Thyroid gland (tissue), 4 donors: Measurements from ENCODE around the gene HSPA4. TPM values are rescaled to one million over a fixed set of nuclear protein-coding genes. Genes with fewer than 3 reads are reported as not detected.
A peak's percentile ranks its signal among the peaks of the same experiment; 100 is the strongest.

Experiments
- DNase-seq, 2 donors: peaks; one replicate each; pipeline ENCODE4 v3.0.0-alpha.2; 2019
- H3K27ac ChIP-seq, 3 donors: fragments of 200-600 bp; sonication (generic); 1 replicate in 2 of 3; 2 replicates in 1 of 3; pipeline ENCODE4 v1.5.1; 2016 to 2019; ENCODE audit warnings: mild to moderate bottlenecking in 1 of 3, moderate library complexity in 1 of 3
- H3K27me3 ChIP-seq: fragments of 200-600 bp; sonication (generic); one replicate; pipeline ENCODE4 v1.5.1; 2019
- H3K36me3 ChIP-seq, 2 donors: fragments of 200-600 bp; sonication (generic); one replicate each; pipeline ENCODE4 v1.5.1; 2016 to 2019
- H3K4me1 ChIP-seq, 2 donors: fragments of 200-600 bp; sonication (generic); one replicate each; pipeline ENCODE4 v1.5.1; 2017 to 2019
- H3K4me3 ChIP-seq, 3 donors: fragments of 200-600 bp; sonication (generic); replicated peaks in 1 of 3; 1 replicate in 2 of 3; 2 replicates in 1 of 3; pipeline ENCODE4 v1.5.1; 2016; ENCODE audit warnings: mild to moderate bottlenecking in 1 of 3
- H3K9me3 ChIP-seq: fragments of 200-600 bp; sonication (generic); one replicate; pipeline ENCODE4 v1.5.1; 2017
- POLR2A ChIP-seq, 2 donors: fragments of 450-650 bp; IDR thresholded peaks; one replicate each; pipeline ENCODE4 v1.6.1; 2017; ENCODE audit warnings: antibody characterized with exemption in 2 of 2, mild to moderate bottlenecking in 2 of 2, moderate library complexity in 1 of 2
- WGBS, 2 donors: methylation state at CpG; one replicate each; pipeline ENCODE4 v1.1.5; 2017; 5-methylcytosine and 5-hydroxymethylcytosine counted together
- intact Hi-C: fragments of 100-400 bp; cut with DNase I; formaldehyde crosslinking; loops from one replicate; pipeline ENCODE4 v1.15.1; 2023
- total RNA-seq, 4 donors: library from RNA; depleted of rRNA; stranded (reverse); fragments of >200 nt; gene quantifications; one replicate each; pipeline ENCODE4 v1.2.3, GENCODE V29; 2016
- TF ChIP-seq, protein P1 (sequence below), 6 experiments: fragments of 200-600 bp in 3 of 6; fragments of 450-650 bp in 3 of 6; sonication (generic) in 3 of 6; IDR thresholded peaks; one replicate each; pipeline ENCODE4 v1.5.1; 2016 to 2019; ENCODE audit warnings: antibody characterized with exemption in 6 of 6, mild to moderate bottlenecking in 2 of 6, inconsistent platforms in 1 of 6, moderate library complexity in 1 of 6

Gene HSPA4
- total RNA-seq, 4 donors from 2014 or later = 49.9 to 72.0 (median 70.5) TPM

DNA sequence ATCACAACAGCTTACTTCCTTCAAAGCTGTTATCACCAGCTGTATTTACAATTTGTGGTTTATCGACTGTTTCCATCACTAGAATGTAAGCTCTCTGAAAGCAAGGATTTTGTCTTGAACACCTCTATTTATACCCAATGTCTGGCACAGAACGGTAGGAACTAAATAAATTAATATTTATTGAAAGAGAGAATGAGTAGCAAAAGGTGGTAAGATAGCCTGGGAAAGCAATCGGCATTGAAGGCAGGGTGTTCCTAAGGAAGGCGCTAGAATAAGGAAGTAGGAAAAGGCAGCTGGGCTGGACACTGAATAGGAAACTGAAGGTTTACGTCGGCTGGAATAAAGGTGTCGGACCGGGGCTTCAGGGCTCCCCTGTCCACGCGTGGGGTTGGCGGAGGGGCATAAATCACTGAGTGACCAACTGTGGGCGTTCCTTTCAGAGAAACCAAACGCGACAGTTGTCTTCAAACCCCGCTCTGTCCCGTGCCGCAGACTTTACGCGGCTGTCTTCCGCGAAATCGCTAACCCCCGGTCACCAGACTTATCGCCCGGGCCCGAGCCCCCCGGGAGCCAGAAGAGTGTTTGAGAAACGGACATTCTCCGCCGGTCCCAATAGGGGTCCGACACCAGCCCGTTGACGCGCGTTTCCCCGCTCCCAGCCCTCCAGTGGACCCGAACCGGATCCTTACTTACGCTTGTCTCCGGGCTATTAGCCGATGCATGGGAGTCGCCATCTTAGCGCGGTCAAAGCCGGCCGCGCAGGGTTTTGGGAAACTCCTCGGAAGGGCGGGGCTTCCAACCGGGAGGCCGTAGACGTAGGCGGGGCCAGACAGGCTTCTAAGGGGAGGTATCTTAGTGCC is 25.8 kb upstream of the HSPA4 start, which contains the start of gene ZCCHC10:
TSS of gene ZCCHC10 (minus strand) at position 746 of the 860 bp plus-strand sequence. CDS start at position 734, 12 bp downstream.
- 2% methylated on average over 25 to 28 of the region's 53 CpGs for WGBS, 2 donors
- intact Hi-C loops = loop anchor here (10.0 kb wide), 1 partner anchor 61 kb away; the partner anchor contains the start of gene AFF4
- peaks cover 3 to 5% of the 10 kb centered on the region in 2 donors for H3K4me1 ChIP-seq

DNA sequence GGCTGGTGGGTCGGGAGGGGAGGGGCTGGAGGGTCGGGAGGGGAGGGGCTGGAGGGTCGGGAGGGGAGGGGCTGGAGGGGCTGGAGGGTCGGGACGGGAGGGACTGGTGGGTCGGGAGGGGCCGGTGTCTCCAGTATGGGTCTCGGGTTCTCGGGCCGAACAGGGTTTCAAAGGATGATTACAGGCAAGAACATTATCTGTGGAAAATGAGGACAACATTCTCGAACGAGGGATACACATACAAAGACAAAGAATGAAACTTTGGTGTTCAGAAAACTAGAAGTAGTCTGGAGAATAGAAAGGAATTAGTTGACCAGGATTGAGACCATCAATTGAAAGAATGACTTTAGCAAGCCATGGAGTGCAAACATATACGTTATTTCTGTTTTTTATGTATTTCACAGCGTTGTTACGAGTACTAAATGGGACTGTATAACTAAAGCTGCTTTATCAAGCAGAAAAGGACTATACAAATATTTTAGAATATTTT is 25.1 kb upstream of the HSPA4 start:
- H3K27ac ChIP-seq = peak overlapping the region; percentile 15 to 95 (median 87)
- no peaks in the 10 kb centered on the region for H3K9me3 ChIP-seq
- H3K4me3 ChIP-seq = peak overlapping the region in 2 of 3 donors; percentile 31 to 52
- H3K36me3 ChIP-seq = no peaks in the 10 kb centered on the region
- peaks cover 3 to 5% of the 10 kb centered on the region in 2 donors for H3K4me1 ChIP-seq
- TF ChIP-seq, protein P1, sequence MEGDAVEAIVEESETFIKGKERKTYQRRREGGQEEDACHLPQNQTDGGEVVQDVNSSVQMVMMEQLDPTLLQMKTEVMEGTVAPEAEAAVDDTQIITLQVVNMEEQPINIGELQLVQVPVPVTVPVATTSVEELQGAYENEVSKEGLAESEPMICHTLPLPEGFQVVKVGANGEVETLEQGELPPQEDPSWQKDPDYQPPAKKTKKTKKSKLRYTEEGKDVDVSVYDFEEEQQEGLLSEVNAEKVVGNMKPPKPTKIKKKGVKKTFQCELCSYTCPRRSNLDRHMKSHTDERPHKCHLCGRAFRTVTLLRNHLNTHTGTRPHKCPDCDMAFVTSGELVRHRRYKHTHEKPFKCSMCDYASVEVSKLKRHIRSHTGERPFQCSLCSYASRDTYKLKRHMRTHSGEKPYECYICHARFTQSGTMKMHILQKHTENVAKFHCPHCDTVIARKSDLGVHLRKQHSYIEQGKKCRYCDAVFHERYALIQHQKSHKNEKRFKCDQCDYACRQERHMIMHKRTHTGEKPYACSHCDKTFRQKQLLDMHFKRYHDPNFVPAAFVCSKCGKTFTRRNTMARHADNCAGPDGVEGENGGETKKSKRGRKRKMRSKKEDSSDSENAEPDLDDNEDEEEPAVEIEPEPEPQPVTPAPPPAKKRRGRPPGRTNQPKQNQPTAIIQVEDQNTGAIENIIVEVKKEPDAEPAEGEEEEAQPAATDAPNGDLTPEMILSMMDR (IDR thresholded peaks at IDR 0.05) = no peak
- TF ChIP-seq POLR2A (IDR thresholded peaks at IDR 0.05) = no peak
- H3K27me3 ChIP-seq = no peaks in the 10 kb centered on the region
- WGBS, 2 donors = 7 to 8% methylated on average over 15 of the region's 15 CpGs
- intact Hi-C loops = loop anchor here (10.0 kb wide), 1 partner anchor 62 kb away; the partner anchor contains the start of gene AFF4
- DNase-seq = no peak

More for the DNA sequence above, 25.8 kb upstream of the HSPA4 start, which contains the start of gene ZCCHC10:
- TF ChIP-seq, protein P1 (IDR thresholded peaks at IDR 0.05) = no peak
- TF ChIP-seq POLR2A (IDR thresholded peaks at IDR 0.05) = peak in 1 of 2 donors; percentile 82
- Histone ChIP-seq H3K27me3 (no peaks in the 10 kb centered on the region), H3K36me3 (no peaks in the 10 kb centered on the region), H3K4me3 (peak within 1 kb of the TSS; percentile 31 to 83 (median 52)), H3K27ac (peak within 1 kb of the TSS; percentile 15 to 95 (median 87)), H3K9me3 (no peaks in the 10 kb centered on the region)
- peak; percentile 89 to 90 for DNase-seq

DNA sequence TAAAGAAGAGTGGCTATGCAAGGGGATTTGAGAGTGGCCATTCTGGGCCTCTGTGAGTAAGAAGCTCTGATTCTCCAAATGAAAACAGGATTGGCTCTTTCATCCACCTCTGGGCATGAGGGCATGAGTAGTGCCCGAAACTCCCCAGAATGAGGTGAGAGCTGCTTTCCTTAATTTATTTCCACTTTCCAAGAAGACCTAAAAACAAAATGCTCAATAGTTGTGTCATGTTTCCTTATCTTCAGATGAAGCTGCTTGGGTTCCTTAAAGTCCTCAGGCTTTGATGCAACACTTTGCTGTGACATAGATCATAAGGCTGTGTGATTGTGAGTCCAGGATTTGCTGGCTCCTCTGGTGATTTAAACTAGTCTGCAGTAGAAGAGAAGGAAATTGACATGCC is 22.4 kb upstream of the HSPA4 start:
- Histone ChIP-seq H3K4me3 (no peak overlapping the region), H3K4me1 (peaks cover 3 to 5% of the 10 kb centered on the region in 2 donors), H3K9me3 (no peaks in the 10 kb centered on the region), H3K36me3 (no peaks in the 10 kb centered on the region), H3K27me3 (no peaks in the 10 kb centered on the region), H3K27ac (no peak overlapping the region)
- DNase-seq = no peak
- intact Hi-C loops = loop anchor here (10.0 kb wide), 1 partner anchor 65 kb away; the partner anchor contains the start of gene AFF4
- WGBS, 2 donors = 94 to 100% methylated on average over 1 of the region's 1 CpG
- TF ChIP-seq, protein P1 (IDR thresholded peaks at IDR 0.05) = no peak
- no peak for TF ChIP-seq POLR2A (IDR thresholded peaks at IDR 0.05)

DNA sequence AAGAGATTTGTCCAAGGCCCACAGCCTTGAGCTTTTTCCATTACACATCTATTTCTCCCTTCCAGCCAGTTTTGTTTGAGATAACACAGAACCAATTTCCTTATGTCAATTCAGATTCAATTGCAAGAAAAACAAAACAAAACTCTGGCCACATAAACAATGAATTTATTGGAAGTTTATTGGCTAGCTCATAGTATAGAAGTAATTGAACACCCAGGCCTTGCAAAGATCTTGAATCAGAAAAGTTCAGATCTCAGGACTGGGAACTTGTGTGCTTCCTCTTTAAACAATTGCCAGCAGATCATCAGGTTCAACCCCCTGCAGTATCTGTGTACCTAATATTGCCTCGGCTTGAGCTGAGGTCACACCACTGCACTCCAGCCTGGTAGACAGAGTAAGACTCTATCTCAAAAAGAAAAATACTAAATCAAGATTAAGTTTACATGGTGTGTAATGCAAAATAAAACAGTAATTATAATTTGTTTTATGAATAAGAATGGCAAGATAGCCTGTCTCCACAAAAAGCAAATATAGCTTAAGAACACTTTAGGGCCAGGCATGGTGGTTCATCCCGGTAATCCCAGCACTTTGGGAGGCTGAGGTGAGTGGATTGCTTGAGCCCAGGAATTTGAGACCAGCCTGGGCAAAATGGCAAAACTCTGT is 21.3 kb upstream of the HSPA4 start:
- Histone ChIP-seq H3K4me3 (no peak overlapping the region), H3K27ac (no peak overlapping the region), H3K27me3 (no peaks in the 10 kb centered on the region), H3K4me1 (peaks cover 2 to 3% of the 10 kb centered on the region in 2 donors), H3K36me3 (no peaks in the 10 kb centered on the region), H3K9me3 (no peaks in the 10 kb centered on the region)
- TF ChIP-seq POLR2A (IDR thresholded peaks at IDR 0.05) = no peak
- TF ChIP-seq, protein P1 (IDR thresholded peaks at IDR 0.05) = no peak
- no peak for DNase-seq
- intact Hi-C loops = no loop called here
- 45 to 69% methylated on average over 2 of the region's 2 CpGs for WGBS, 2 donors
